ENCODE measurements around the gene ADARB1.

The ADARB1 gene

DNA sequence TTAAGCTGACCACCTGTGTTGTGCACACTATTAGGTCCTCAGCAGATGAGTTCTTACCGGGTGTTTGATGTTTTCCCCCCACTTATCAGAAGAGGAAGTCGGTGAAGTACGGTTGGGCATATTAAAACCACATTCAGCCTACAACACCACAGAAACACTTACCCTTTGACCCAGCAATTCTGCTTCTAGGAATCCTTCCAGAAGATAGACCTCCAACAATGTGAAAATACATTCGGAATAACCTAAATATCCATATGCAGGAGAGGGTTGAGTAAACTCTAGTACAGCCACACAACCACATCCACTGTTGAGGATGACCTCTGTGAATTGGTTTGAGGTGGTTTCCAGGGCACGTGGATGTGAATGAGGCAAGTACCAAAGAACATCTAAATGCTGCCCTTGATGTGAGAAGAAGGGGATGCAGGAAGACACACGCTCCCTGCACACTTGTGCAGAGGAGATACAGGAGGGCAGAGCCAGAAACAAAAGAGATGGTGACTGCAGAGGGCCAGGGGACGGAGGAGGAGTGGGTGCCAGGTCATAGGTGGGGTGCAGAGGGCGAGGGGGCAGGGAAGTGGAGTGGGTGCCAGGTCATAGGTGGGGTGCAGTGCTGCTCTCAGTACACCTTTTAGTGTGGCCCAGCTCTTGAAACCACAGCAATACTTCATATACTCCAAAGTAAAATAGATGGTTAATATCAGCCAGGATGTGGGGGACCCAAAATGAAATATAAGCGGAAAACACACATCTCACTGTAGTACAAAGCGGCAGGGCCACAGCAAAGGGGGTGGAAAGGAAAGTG is 12.8 kb downstream of the ADARB1 start:
- H3K36me3 ChIP-seq (ENCODE audit: low read length): no peaks in the 10 kb centered on the region
- H3F3A ChIP-seq (ENCODE audit: insufficient read depth): no peaks in the 10 kb centered on the region
- no peaks in the 10 kb centered on the region for H3K79me2 ChIP-seq (ENCODE audit: insufficient read depth, low read length)
- no peaks in the 10 kb centered on the region for H3K9me3 ChIP-seq (ENCODE audit: insufficient read depth, low read length)
- H4K20me1 ChIP-seq (ENCODE audit: low read depth, low read length): no peaks in the 10 kb centered on the region
- no peak overlapping the region for H3K4me3 ChIP-seq (ENCODE audit: insufficient read depth, low read length, poor library complexity, severe bottlenecking)
- TF ChIP-seq, protein P1, sequence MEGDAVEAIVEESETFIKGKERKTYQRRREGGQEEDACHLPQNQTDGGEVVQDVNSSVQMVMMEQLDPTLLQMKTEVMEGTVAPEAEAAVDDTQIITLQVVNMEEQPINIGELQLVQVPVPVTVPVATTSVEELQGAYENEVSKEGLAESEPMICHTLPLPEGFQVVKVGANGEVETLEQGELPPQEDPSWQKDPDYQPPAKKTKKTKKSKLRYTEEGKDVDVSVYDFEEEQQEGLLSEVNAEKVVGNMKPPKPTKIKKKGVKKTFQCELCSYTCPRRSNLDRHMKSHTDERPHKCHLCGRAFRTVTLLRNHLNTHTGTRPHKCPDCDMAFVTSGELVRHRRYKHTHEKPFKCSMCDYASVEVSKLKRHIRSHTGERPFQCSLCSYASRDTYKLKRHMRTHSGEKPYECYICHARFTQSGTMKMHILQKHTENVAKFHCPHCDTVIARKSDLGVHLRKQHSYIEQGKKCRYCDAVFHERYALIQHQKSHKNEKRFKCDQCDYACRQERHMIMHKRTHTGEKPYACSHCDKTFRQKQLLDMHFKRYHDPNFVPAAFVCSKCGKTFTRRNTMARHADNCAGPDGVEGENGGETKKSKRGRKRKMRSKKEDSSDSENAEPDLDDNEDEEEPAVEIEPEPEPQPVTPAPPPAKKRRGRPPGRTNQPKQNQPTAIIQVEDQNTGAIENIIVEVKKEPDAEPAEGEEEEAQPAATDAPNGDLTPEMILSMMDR (IDR thresholded peaks at IDR 0.05; ENCODE audit: insufficient read depth, low read length, poor library complexity, severe bottlenecking): no peak
- TF ChIP-seq EZH2phosphoT487 (conservative IDR thresholded peaks at IDR 0.05; ENCODE audit: low read length): no peak
- H3K9ac ChIP-seq (ENCODE audit: low read length): no peak overlapping the region
- no peaks in the 10 kb centered on the region for H3K9me2 ChIP-seq (replicated peaks; ENCODE audit: insufficient read depth, low read length)
- no peak overlapping the region for H3K4me2 ChIP-seq (ENCODE audit: low read depth, low read length, poor library complexity, severe bottlenecking)
- H3K27ac ChIP-seq (ENCODE audit: low read depth, low read length): no peak overlapping the region
- H2AFZ ChIP-seq (ENCODE audit: low read depth, low read length, severe bottlenecking): no peak overlapping the region
- no peaks in the 10 kb centered on the region for H3K27me3 ChIP-seq (ENCODE audit: low read length)

DNA sequence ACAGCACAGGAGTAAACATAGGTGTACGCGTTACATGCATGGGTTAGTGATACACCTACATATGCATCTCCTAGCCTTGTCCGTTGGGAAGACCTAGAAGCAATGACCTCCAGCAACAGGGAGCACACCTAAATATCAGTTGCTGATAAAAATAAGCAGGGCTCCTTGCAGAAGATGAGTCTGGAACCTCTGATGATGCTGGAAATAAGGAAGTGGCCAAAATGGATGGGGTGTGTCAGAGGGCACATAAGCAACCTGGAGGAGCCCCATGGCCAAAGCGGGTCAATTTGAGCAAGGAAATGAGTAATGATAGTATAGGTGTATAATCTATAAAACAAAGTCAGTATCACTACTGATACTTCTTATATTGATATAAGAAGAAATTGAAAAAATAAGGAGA is 13.7 kb downstream of the ADARB1 start:
- Histone ChIP-seq H3K27ac (ENCODE audit: low read depth, low read length) (no peak overlapping the region), H3K9ac (ENCODE audit: low read length) (no peak overlapping the region), H2AFZ (ENCODE audit: low read depth, low read length, severe bottlenecking) (no peak overlapping the region), H3K36me3 (ENCODE audit: low read length) (no peaks in the 10 kb centered on the region), H3F3A (ENCODE audit: insufficient read depth) (no peaks in the 10 kb centered on the region), H3K79me2 (ENCODE audit: insufficient read depth, low read length) (no peaks in the 10 kb centered on the region), H4K20me1 (ENCODE audit: low read depth, low read length) (no peaks in the 10 kb centered on the region), H3K9me2 (replicated peaks; ENCODE audit: insufficient read depth, low read length) (no peaks in the 10 kb centered on the region), H3K9me3 (ENCODE audit: insufficient read depth, low read length) (no peaks in the 10 kb centered on the region), H3K4me2 (ENCODE audit: low read depth, low read length, poor library complexity, severe bottlenecking) (no peak overlapping the region), H3K27me3 (ENCODE audit: low read length) (no peaks in the 10 kb centered on the region), H3K4me3 (ENCODE audit: insufficient read depth, low read length, poor library complexity, severe bottlenecking) (no peak overlapping the region)
- TF ChIP-seq EZH2phosphoT487 (conservative IDR thresholded peaks at IDR 0.05; ENCODE audit: low read length): no peak
- TF ChIP-seq, protein P1 (IDR thresholded peaks at IDR 0.05; ENCODE audit: insufficient read depth, low read length, poor library complexity, severe bottlenecking): no peak

DNA sequence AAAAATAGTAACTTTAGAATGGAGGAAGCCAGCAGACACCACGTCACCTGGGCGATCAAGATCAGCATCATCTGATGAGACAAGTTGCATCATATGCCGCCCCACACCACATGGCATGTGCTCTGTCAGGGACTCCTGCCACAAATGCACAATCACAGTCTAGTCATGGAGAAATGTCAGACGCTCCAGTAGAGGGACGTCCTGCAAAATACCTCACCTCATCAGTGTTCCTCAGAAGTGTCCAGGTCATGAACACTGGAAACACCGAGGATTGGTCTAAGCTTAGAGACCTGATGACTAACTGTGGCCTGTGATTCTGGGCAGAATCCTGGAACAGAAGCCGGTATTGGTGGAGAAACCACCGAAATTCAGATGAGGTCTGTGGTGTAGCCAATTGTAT is 14.3 kb downstream of the ADARB1 start:
- no peaks in the 10 kb centered on the region for H3K9me3 ChIP-seq (ENCODE audit: insufficient read depth, low read length)

More for the DNA sequence above, 14.3 kb downstream of the ADARB1 start:
- no peaks in the 10 kb centered on the region for H3K27me3 ChIP-seq (ENCODE audit: low read length)
- H3K27ac ChIP-seq (ENCODE audit: low read depth, low read length): no peak overlapping the region
- no peak overlapping the region for H3K4me2 ChIP-seq (ENCODE audit: low read depth, low read length, poor library complexity, severe bottlenecking)
- H3F3A ChIP-seq (ENCODE audit: insufficient read depth): no peaks in the 10 kb centered on the region
- H3K4me3 ChIP-seq (ENCODE audit: insufficient read depth, low read length, poor library complexity, severe bottlenecking): no peak overlapping the region
- H3K9me2 ChIP-seq (replicated peaks; ENCODE audit: insufficient read depth, low read length): no peaks in the 10 kb centered on the region
- no peaks in the 10 kb centered on the region for H3K36me3 ChIP-seq (ENCODE audit: low read length)
- no peaks in the 10 kb centered on the region; the same call in 1 of the 2 replicates for H4K20me1 ChIP-seq (ENCODE audit: low read depth, low read length)
- no peak overlapping the region for H3K9ac ChIP-seq (ENCODE audit: low read length)
- TF ChIP-seq, protein P1 (IDR thresholded peaks at IDR 0.05; ENCODE audit: insufficient read depth, low read length, poor library complexity, severe bottlenecking): no peak
- no peak for TF ChIP-seq EZH2phosphoT487 (conservative IDR thresholded peaks at IDR 0.05; ENCODE audit: low read length)
- no peak overlapping the region for H2AFZ ChIP-seq (ENCODE audit: low read depth, low read length, severe bottlenecking)
- H3K79me2 ChIP-seq (ENCODE audit: insufficient read depth, low read length): no peaks in the 10 kb centered on the region

Measured in SU-DHL-6 (cell line).